Myocyte (in vitro differentiated cells): Measurements from ENCODE around the gene ZBTB46. TPM values are rescaled to one million over a fixed set of nuclear protein-coding genes. Genes with fewer than 3 reads are reported as not detected.
"Not testable (repeated sequence)": the region's sequence is repeated elsewhere in the genome, so short reads cannot be mapped to it uniquely, and the experiment has no call there.

Source experiments
- DNase-seq: peaks from one replicate; pipeline ENCODE4 v3.0.0-alpha.2; 2012; ENCODE audit warnings: low read depth
- total RNA-seq: library from RNA; depleted of rRNA; stranded (reverse); fragments of >200 nt; gene quantifications from 2 replicates; pipeline ENCODE4 v1.2.3, GENCODE V29; 2014

The ZBTB46 gene
- total RNA-seq, 1 donor from 2014 or later, result 19.6 TPM

GRCh38 chr20:63736893-63737694, 94.0 kb downstream of the ZBTB46 start:
- DNase-seq, result no peak

GRCh38 chr20:63735859-63736718, 95.0 kb downstream of the ZBTB46 start, which contains the start of gene LIME1:
Gene LIME1 (plus strand): TSS chr20:63736664. CDS start chr20:63737550, 886 bp downstream.
- peak; percentile 13 for DNase-seq

- no peak for DNase-seq
Measured at GRCh38 chr20:63734946-63735858, 95.9 kb downstream of the ZBTB46 start.

GRCh38 chr20:63734111-63734945, 96.7 kb downstream of the ZBTB46 start:
- no peak for DNase-seq

GRCh38 chr20:63733579-63734081, 97.4 kb downstream of the ZBTB46 start:
- no peak for DNase-seq

- DNase-seq, result no peak
Measured at GRCh38 chr20:63733117-63733516, 97.9 kb downstream of the ZBTB46 start.

- no peak for DNase-seq
Measured at GRCh38 chr20:63732118-63733095, 98.7 kb downstream of the ZBTB46 start.

GRCh38 chr20:63731410-63731809, 99.7 kb downstream of the ZBTB46 start:
- no peak for DNase-seq

- not testable (repeated sequence) for DNase-seq
Measured at GRCh38 chr20:63730189-63730733, 100.8 kb downstream of the ZBTB46 start.

- DNase-seq, result not testable (repeated sequence)
Measured at GRCh38 chr20:63722967-63723622, 108.0 kb downstream of the ZBTB46 start.

GRCh38 chr20:63718996-63719395, 112.1 kb downstream of the ZBTB46 start:
- DNase-seq, result no peak

GRCh38 chr20:63714858-63715257, 116.2 kb downstream of the ZBTB46 start:
- no peak for DNase-seq

GRCh38 chr20:63712191-63712590, 118.9 kb downstream of the ZBTB46 start:
- no peak for DNase-seq

GRCh38 chr20:63711085-63711645, 119.9 kb downstream of the ZBTB46 start:
- no peak for DNase-seq

GRCh38 chr20:63709149-63709527, 121.9 kb downstream of the ZBTB46 start:
- DNase-seq, result no peak

GRCh38 chr20:63708301-63709148, 122.5 kb downstream of the ZBTB46 start:
- DNase-seq, result no peak
